Activated CD4-positive, alpha-beta T cell treated with anti-CD3 and anti-CD28 coated beads, Interleukin-2, amount 10 ng/mL, durations not matched to agents 24 days and 14 days (primary cell): ENCODE measurements around the gene IGSF5. TPM values are rescaled to one million over a fixed set of nuclear protein-coding genes. Genes with fewer than 3 reads are reported as not detected.
"Not testable (repeated sequence)": the region's sequence is repeated elsewhere in the genome, so short reads cannot be mapped to it uniquely, and the experiment has no call there.

Source experiments
- DNase-seq: peaks from one replicate; pipeline ENCODE4 v3.0.0; 2022
- H3K27ac Mint-ChIP-seq: one replicate; pipeline ENCODE4 v1.8.0; 2022; ENCODE audit warnings: mild to moderate bottlenecking, mixed read lengths
- H3K27me3 Mint-ChIP-seq: one replicate; pipeline ENCODE4 v1.8.0; 2022; ENCODE audit warnings: mixed read lengths
- H3K36me3 Mint-ChIP-seq: one replicate; pipeline ENCODE4 v1.8.0; 2022; ENCODE audit warnings: low read depth, mild to moderate bottlenecking, mixed read lengths
- H3K4me1 Mint-ChIP-seq: one replicate; pipeline ENCODE4 v1.8.0; 2021; ENCODE audit warnings: mixed read lengths
- H3K4me3 Mint-ChIP-seq: one replicate; pipeline ENCODE4 v1.8.0; 2022; ENCODE audit warnings: mild to moderate bottlenecking, moderate library complexity, mixed read lengths
- H3K9me3 Mint-ChIP-seq: one replicate; pipeline ENCODE4 v1.8.0; 2021; ENCODE audit warnings: mixed read lengths
- intact Hi-C: fragments of 100-400 bp; cut with micrococcal nuclease; formaldehyde crosslinking; loops from one replicate; pipeline ENCODE4 v1.15.1; 2023
- total RNA-seq: library from RNA; stranded (reverse); gene quantifications from 2 replicates; pipeline ENCODE4 v1.2.3, GENCODE V29; 2022

IGSF5 gene
- total RNA-seq, result not detected in 2 replicates

DNA sequence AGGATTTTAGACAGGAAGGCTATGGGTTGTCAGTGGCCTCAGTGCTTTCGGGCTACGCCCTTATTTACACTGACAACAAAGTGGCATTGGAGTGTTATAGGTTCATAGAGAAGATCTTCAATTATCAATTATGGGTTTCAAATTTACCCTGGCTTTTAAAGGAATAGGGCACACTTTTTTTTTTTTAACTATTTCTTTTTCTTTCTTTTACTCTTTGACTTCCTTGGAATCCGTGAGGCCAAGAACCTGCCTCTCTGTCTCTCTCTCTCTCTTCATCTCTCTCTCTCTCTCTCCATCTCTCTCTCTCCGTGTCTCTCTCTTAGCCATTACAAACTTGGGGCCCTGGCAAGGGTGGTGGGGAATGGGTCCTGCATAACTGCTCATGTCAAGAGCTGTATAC, at the start of gene IGSF5:
IGSF5 (plus strand) TSS at position 301 of the 400 bp plus-strand sequence. CDS start 327 bp downstream, outside the sequence.
- DNase-seq, H3K27ac Mint-ChIP-seq, H3K4me3 Mint-ChIP-seq, H3K27me3 Mint-ChIP-seq, H3K36me3 Mint-ChIP-seq, H3K9me3 Mint-ChIP-seq, H3K4me1 Mint-ChIP-seq, intact Hi-C loops: not testable (repeated sequence)

- no peaks in the 10 kb centered on the region for H3K9me3 Mint-ChIP-seq
Measured at GRCh38 chr21:39696196-39696595, 48.8 kb upstream of the IGSF5 start.

DNA sequence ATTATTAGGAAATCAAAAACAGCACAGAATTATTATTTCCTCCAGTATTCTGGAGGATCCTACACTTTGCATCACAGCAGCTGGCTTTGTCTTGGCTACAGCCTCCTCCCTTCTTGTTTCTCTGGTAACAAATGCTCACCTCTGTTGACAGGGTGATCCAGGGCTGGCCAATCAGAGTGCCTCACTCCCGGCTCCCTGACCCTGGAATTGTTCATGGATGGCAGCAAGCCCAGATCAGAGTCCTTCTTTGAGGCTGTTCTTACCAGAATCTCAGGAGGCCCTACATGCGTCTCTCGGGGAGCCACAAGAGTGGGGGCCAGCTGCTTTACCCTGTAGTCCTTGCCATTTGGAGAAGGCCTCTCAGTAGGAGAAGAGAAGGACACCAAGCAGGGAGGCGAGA, 48.4 kb upstream of the IGSF5 start:
- Mint-ChIP-seq H3K27me3 (no peaks in the 10 kb centered on the region), H3K9me3 (no peaks in the 10 kb centered on the region), H3K27ac (no peak overlapping the region), H3K4me1 (no peaks in the 10 kb centered on the region), H3K36me3 (no peaks in the 10 kb centered on the region), H3K4me3 (no peak overlapping the region)
- intact Hi-C loops, result no loop called here
- DNase-seq, result no peak

More at GRCh38 chr21:39696196-39696595, 48.8 kb upstream of the IGSF5 start:
- H3K4me3 Mint-ChIP-seq, result no peak overlapping the region
- no peak for DNase-seq
- intact Hi-C loops, result no loop called here
- no peak overlapping the region for H3K27ac Mint-ChIP-seq
- H3K4me1 Mint-ChIP-seq, result no peaks in the 10 kb centered on the region
- H3K27me3 Mint-ChIP-seq, result no peaks in the 10 kb centered on the region
- H3K36me3 Mint-ChIP-seq, result no peaks in the 10 kb centered on the region

DNA sequence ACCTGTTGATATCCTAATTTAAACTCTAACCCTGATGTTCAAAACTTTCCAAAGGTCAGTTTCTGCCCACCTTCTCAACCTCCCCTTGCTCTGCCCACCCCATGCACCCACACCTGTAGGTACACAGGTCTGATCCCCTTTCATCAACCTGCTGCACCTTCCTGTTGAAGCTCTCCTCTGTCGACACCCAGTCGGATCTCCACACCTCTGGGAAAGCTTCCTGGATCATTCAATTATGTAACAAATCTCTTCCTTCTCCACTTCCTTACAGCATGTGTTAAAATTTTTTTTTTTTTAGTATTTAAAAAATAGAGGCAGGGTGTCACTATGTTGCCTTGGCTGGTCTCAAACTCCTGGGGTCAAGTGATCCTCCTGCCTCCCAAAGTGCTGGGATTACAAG, 44.7 kb upstream of the IGSF5 start:
- no peaks in the 10 kb centered on the region for H3K36me3 Mint-ChIP-seq
- no peaks in the 10 kb centered on the region for H3K27me3 Mint-ChIP-seq
- intact Hi-C loops, result no loop called here
- H3K27ac Mint-ChIP-seq, result no peak overlapping the region
- no peak overlapping the region for H3K4me3 Mint-ChIP-seq
- no peaks in the 10 kb centered on the region for H3K4me1 Mint-ChIP-seq
- no peaks in the 10 kb centered on the region for H3K9me3 Mint-ChIP-seq
- DNase-seq, result no peak

- H3K36me3 Mint-ChIP-seq, result no peaks in the 10 kb centered on the region
- H3K27ac Mint-ChIP-seq, result no peak overlapping the region
- intact Hi-C loops, result no loop called here
- no peaks in the 10 kb centered on the region for H3K4me1 Mint-ChIP-seq
- H3K9me3 Mint-ChIP-seq, result no peaks in the 10 kb centered on the region
- no peak overlapping the region for H3K4me3 Mint-ChIP-seq
- no peaks in the 10 kb centered on the region for H3K27me3 Mint-ChIP-seq
- DNase-seq, result no peak
Measured at GRCh38 chr21:39703578-39703977, 41.4 kb upstream of the IGSF5 start.

- Mint-ChIP-seq H3K9me3 (no peaks in the 10 kb centered on the region), H3K4me1 (no peaks in the 10 kb centered on the region), H3K36me3 (no peaks in the 10 kb centered on the region), H3K4me3 (no peak overlapping the region), H3K27ac (no peak overlapping the region), H3K27me3 (no peaks in the 10 kb centered on the region)
- no peak for DNase-seq
- intact Hi-C loops, result no loop called here
Measured at GRCh38 chr21:39705849-39706248, 39.1 kb upstream of the IGSF5 start.

GRCh38 chr21:39707316-39707715, 37.7 kb upstream of the IGSF5 start:
- Mint-ChIP-seq H3K4me3 (no peak overlapping the region), H3K36me3 (no peaks in the 10 kb centered on the region), H3K4me1 (no peaks in the 10 kb centered on the region), H3K9me3 (no peaks in the 10 kb centered on the region), H3K27ac (no peak overlapping the region), H3K27me3 (no peaks in the 10 kb centered on the region)
- no peak for DNase-seq
- intact Hi-C loops, result no loop called here

- intact Hi-C loops, result no loop called here
- no peaks in the 10 kb centered on the region for H3K4me1 Mint-ChIP-seq
- DNase-seq, result no peak
- H3K36me3 Mint-ChIP-seq, result no peaks in the 10 kb centered on the region
- H3K27me3 Mint-ChIP-seq, result no peaks in the 10 kb centered on the region
- no peak overlapping the region for H3K4me3 Mint-ChIP-seq
- no peak overlapping the region for H3K27ac Mint-ChIP-seq
- H3K9me3 Mint-ChIP-seq, result no peaks in the 10 kb centered on the region
Measured at GRCh38 chr21:39710866-39711265, 34.1 kb upstream of the IGSF5 start.

- intact Hi-C loops, result no loop called here
- no peaks in the 10 kb centered on the region for H3K27me3 Mint-ChIP-seq
- no peak overlapping the region for H3K4me3 Mint-ChIP-seq
- no peak overlapping the region for H3K27ac Mint-ChIP-seq
- H3K36me3 Mint-ChIP-seq, result no peaks in the 10 kb centered on the region
- no peak for DNase-seq
- H3K4me1 Mint-ChIP-seq, result no peaks in the 10 kb centered on the region
- no peaks in the 10 kb centered on the region for H3K9me3 Mint-ChIP-seq
Measured at GRCh38 chr21:39712273-39712672, 32.7 kb upstream of the IGSF5 start.

GRCh38 chr21:39712976-39713375, 32.0 kb upstream of the IGSF5 start:
- H3K9me3 Mint-ChIP-seq, result no peaks in the 10 kb centered on the region

GRCh38 chr21:39713905-39714304, 31.1 kb upstream of the IGSF5 start:
- no peaks in the 10 kb centered on the region for H3K27me3 Mint-ChIP-seq
- no peaks in the 10 kb centered on the region for H3K9me3 Mint-ChIP-seq
- H3K4me3 Mint-ChIP-seq, result no peak overlapping the region
- no peak overlapping the region for H3K27ac Mint-ChIP-seq
- no peaks in the 10 kb centered on the region for H3K36me3 Mint-ChIP-seq
- H3K4me1 Mint-ChIP-seq, result no peaks in the 10 kb centered on the region
- intact Hi-C loops, result no loop called here
- DNase-seq, result no peak

More at GRCh38 chr21:39712976-39713375, 32.0 kb upstream of the IGSF5 start:
- intact Hi-C loops, result no loop called here
- no peaks in the 10 kb centered on the region for H3K27me3 Mint-ChIP-seq
- H3K27ac Mint-ChIP-seq, result no peak overlapping the region
- H3K4me3 Mint-ChIP-seq, result no peak overlapping the region
- DNase-seq, result no peak
- no peaks in the 10 kb centered on the region for H3K4me1 Mint-ChIP-seq
- H3K36me3 Mint-ChIP-seq, result no peaks in the 10 kb centered on the region

GRCh38 chr21:39714331-39714730, 30.7 kb upstream of the IGSF5 start:
- no peaks in the 10 kb centered on the region for H3K4me1 Mint-ChIP-seq
- H3K27ac Mint-ChIP-seq, result no peak overlapping the region
- no peak overlapping the region for H3K4me3 Mint-ChIP-seq
- H3K9me3 Mint-ChIP-seq, result no peaks in the 10 kb centered on the region
- intact Hi-C loops, result no loop called here
- DNase-seq, result no peak
- H3K27me3 Mint-ChIP-seq, result no peaks in the 10 kb centered on the region
- no peaks in the 10 kb centered on the region for H3K36me3 Mint-ChIP-seq

DNA sequence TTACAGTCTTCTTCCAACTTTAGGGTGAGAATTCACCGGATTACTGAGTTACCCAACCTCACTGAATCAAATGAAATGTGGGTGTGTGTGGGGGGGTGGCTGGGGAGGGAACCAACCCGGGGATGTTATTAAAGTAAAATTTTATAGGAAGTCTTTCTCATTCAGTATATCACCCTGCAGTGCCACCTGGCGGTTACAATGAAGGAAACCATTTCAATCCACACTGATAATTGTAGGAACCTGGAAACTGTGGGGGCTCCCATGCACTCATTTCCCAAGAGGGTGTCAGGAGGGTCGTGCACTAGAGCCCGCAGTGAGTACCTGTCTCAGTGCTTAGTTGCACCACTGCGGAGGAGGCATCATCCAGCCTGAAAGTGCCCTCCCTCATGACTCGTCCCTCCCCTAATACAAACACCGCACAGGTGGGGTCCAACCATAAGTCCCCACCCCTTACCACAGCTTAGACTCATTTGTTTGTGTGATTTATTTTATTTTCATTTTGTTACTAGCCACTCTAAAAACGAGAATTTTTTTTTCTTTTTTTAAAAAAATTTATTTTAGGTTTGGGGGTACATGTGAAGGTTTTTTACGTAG, 29.1 kb upstream of the IGSF5 start:
- no peaks in the 10 kb centered on the region for H3K9me3 Mint-ChIP-seq
- H3K27me3 Mint-ChIP-seq, result no peaks in the 10 kb centered on the region
- H3K4me1 Mint-ChIP-seq, result no peaks in the 10 kb centered on the region
- no peak overlapping the region for H3K27ac Mint-ChIP-seq
- intact Hi-C loops, result no loop called here
- DNase-seq, result peak; percentile 75
- no peak overlapping the region for H3K4me3 Mint-ChIP-seq
- no peaks in the 10 kb centered on the region for H3K36me3 Mint-ChIP-seq

- Mint-ChIP-seq H3K9me3 (peaks cover 5% of the 10 kb centered on the region), H3K4me1 (no peaks in the 10 kb centered on the region), H3K27ac (no peak overlapping the region), H3K36me3 (no peaks in the 10 kb centered on the region), H3K4me3 (no peak overlapping the region), H3K27me3 (no peaks in the 10 kb centered on the region)
- intact Hi-C loops, result no loop called here
- DNase-seq, result no peak
Measured at GRCh38 chr21:39720126-39720778, 24.7 kb upstream of the IGSF5 start.

- intact Hi-C loops, result no loop called here
- H3K4me3 Mint-ChIP-seq, result no peak overlapping the region
- H3K27me3 Mint-ChIP-seq, result no peaks in the 10 kb centered on the region
- peaks cover 7% of the 10 kb centered on the region for H3K9me3 Mint-ChIP-seq
- no peaks in the 10 kb centered on the region for H3K36me3 Mint-ChIP-seq
- H3K4me1 Mint-ChIP-seq, result no peaks in the 10 kb centered on the region
- DNase-seq, result no peak
- H3K27ac Mint-ChIP-seq, result no peak overlapping the region
Measured at GRCh38 chr21:39721885-39722284, 23.1 kb upstream of the IGSF5 start.
